Smooth muscle cell (in vitro differentiated cells): ENCODE measurements around the gene ERP44. TPM values are rescaled to one million over a fixed set of nuclear protein-coding genes. Genes with fewer than 3 reads are reported as not detected.

Experiments
- DNase-seq: peaks from one replicate; lab custom pipeline; 2025; ENCODE audit not compliant: unreplicated experiment; lab: John Stamatoyannopoulos, UW
- H2AFZ ChIP-seq: fragments of 200-600 bp; sonication (generic); 2 replicates; pipeline ENCODE4 v1.6.0; 2016; ENCODE audit warnings: antibody characterized with exemption, low read depth, mild to moderate bottlenecking
- H3F3A ChIP-seq: fragments of 200-600 bp; sonication (generic); 2 replicates; pipeline ENCODE4 v1.6.0; 2017; ENCODE audit warnings: antibody characterized with exemption, low read depth
- H3K27ac ChIP-seq: fragments of 200-600 bp; sonication (generic); 2 replicates; pipeline ENCODE4 v1.5.1; 2016; ENCODE audit warnings: low read depth, mild to moderate bottlenecking
- H3K27me3 ChIP-seq: fragments of 200-600 bp; sonication (generic); 2 replicates; pipeline ENCODE4 v1.6.1; 2016; ENCODE audit warnings: low read depth, mild to moderate bottlenecking
- H3K36me3 ChIP-seq: fragments of 200-600 bp; sonication (generic); 2 replicates; pipeline ENCODE4 v1.5.1; 2016; ENCODE audit warnings: low read depth
- H3K4me1 ChIP-seq: fragments of 200-600 bp; sonication (generic); 2 replicates; pipeline ENCODE4 v1.5.1; 2016; ENCODE audit warnings: low read depth
- H3K4me2 ChIP-seq: fragments of 200-600 bp; sonication (generic); 2 replicates; pipeline ENCODE4 v1.6.0; 2016; ENCODE audit warnings: mild to moderate bottlenecking
- H3K4me3 ChIP-seq: fragments of 200-600 bp; sonication (generic); 2 replicates; pipeline ENCODE4 v1.5.1; 2016; ENCODE audit warnings: mild to moderate bottlenecking
- H3K79me2 ChIP-seq: fragments of 200-600 bp; sonication (generic); 2 replicates; pipeline ENCODE4 v1.6.0; 2016; ENCODE audit warnings: low read depth, mild to moderate bottlenecking
- H3K9ac ChIP-seq: fragments of 200-600 bp; sonication (generic); 2 replicates; pipeline ENCODE4 v1.6.0; 2016; ENCODE audit warnings: low read depth
- H3K9me3 ChIP-seq: fragments of 200-600 bp; sonication (generic); replicated peaks from 2 replicates; pipeline ENCODE4 v1.5.1; 2016; ENCODE audit warnings: low read depth
- H4K20me1 ChIP-seq: fragments of 200-600 bp; sonication (generic); 2 replicates; pipeline ENCODE4 v1.6.0; 2016; ENCODE audit warnings: low read depth
- WGBS: methylation state at CpG from one replicate; pipeline ENCODE4 v1.1.7; 2016; ENCODE audit warnings: low lambda C conversion rate; 5-methylcytosine and 5-hydroxymethylcytosine counted together
- polyA plus RNA-seq: library from polyadenylated mRNA; unstranded; fragments of >200 nt; fragmentation: Nextera tagmentation; extraction: Ambion mirVana; gene quantifications from 2 replicates; pipeline ENCODE4 v1.2.1, GENCODE V29; 2016
- total RNA-seq: library from RNA; depleted of rRNA; stranded (reverse); fragments of >200 nt; gene quantifications from 2 replicates; pipeline ENCODE4 v1.2.3, GENCODE V29; 2014
- TF ChIP-seq, protein P1 (sequence below): fragments of 200-600 bp; sonication (generic); IDR thresholded peaks from 2 replicates; pipeline ENCODE4 v1.5.1; 2017; ENCODE audit warnings: borderline replicate concordance, mild to moderate bottlenecking, antibody characterized with exemption; ENCODE audit not compliant: insufficient read depth, poor library complexity, severe bottlenecking

Gene ERP44
- total and polyA plus RNA-seq, 2 experiments from 2014 or later: 32.0 to 38.5 TPM

DNA sequence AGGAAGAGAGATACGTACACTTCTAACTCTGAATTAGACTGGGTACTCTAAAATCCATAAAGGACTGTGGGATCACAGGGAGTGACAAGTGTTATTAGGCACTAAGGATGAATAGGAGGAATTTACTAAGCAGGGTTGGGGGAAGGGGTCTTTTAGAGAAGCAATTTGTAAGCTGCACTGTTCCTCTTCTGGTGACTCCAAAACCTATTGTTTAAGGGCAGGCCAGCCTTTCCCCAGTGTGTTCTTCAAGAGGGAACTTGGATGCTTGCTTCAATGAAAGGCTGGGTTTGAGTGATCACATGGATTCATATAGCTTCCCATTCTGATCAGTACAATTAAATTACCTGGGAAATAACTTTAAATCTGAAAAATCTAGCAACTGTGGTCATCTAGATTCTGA, 120.6 kb downstream of the ERP44 start:
- 88% methylated on average over 1 of the region's 1 CpG for WGBS
- TF ChIP-seq, protein P1, sequence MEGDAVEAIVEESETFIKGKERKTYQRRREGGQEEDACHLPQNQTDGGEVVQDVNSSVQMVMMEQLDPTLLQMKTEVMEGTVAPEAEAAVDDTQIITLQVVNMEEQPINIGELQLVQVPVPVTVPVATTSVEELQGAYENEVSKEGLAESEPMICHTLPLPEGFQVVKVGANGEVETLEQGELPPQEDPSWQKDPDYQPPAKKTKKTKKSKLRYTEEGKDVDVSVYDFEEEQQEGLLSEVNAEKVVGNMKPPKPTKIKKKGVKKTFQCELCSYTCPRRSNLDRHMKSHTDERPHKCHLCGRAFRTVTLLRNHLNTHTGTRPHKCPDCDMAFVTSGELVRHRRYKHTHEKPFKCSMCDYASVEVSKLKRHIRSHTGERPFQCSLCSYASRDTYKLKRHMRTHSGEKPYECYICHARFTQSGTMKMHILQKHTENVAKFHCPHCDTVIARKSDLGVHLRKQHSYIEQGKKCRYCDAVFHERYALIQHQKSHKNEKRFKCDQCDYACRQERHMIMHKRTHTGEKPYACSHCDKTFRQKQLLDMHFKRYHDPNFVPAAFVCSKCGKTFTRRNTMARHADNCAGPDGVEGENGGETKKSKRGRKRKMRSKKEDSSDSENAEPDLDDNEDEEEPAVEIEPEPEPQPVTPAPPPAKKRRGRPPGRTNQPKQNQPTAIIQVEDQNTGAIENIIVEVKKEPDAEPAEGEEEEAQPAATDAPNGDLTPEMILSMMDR: no peak
- Histone ChIP-seq H3K4me1 (peaks cover 14% of the 10 kb centered on the region), H2AFZ (no peak overlapping the region), H3K9ac (no peak overlapping the region), H4K20me1 (no peaks in the 10 kb centered on the region), H3K9me3 (no peaks in the 10 kb centered on the region), H3K36me3 (no peaks in the 10 kb centered on the region), H3K27me3 (no peaks in the 10 kb centered on the region), H3F3A (no peaks in the 10 kb centered on the region), H3K4me2 (no peak overlapping the region), H3K4me3 (no peak overlapping the region), H3K79me2 (no peaks in the 10 kb centered on the region), H3K27ac (no peak overlapping the region)
- no peak for DNase-seq

DNA sequence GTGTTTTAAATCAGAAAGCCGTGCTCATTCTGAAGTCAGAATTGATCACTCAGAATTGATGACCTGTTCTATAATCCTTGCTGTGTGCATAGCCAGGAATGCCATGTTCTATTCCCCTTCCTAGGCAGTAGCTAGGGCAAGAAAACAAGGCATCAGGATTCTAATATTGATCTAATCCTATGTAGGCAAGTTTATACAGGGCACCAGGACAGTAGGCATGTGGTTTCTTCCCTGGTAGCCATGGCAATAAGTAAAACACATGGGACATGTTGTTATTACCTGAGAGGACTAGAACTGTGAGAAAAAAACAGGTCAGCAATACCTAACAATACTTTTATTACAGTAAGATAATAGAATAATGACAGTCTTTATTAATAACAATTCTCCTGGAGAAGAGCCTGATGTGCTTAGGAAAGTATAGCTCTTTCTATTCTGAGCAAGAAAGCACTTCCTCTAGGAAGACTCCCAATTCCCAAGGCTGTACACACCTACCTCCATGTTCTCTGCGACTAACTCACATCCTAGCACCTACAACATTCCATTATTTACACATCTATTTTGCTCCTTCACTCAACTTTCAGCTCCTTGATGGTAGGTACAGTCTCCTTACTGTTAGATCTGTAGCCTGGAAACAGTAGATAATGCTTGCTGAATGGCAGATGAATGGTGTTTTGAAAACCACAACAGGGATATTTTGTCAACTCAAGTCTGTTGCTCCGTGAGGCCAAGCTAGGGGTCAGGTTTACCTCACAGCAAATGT, 121.6 kb downstream of the ERP44 start:
- 91% methylated on average over 3 of the region's 3 CpGs for WGBS
- DNase-seq: no peak
- TF ChIP-seq, protein P1: no peak
- Histone ChIP-seq H3K9ac (no peak overlapping the region), H3K79me2 (no peaks in the 10 kb centered on the region), H3K4me3 (no peak overlapping the region), H3K36me3 (no peaks in the 10 kb centered on the region), H3F3A (no peaks in the 10 kb centered on the region), H3K27me3 (no peaks in the 10 kb centered on the region), H3K27ac (no peak overlapping the region), H3K4me2 (no peak overlapping the region), H3K4me1 (peaks cover 14% of the 10 kb centered on the region), H2AFZ (no peak overlapping the region), H4K20me1 (no peaks in the 10 kb centered on the region), H3K9me3 (no peaks in the 10 kb centered on the region)

DNA sequence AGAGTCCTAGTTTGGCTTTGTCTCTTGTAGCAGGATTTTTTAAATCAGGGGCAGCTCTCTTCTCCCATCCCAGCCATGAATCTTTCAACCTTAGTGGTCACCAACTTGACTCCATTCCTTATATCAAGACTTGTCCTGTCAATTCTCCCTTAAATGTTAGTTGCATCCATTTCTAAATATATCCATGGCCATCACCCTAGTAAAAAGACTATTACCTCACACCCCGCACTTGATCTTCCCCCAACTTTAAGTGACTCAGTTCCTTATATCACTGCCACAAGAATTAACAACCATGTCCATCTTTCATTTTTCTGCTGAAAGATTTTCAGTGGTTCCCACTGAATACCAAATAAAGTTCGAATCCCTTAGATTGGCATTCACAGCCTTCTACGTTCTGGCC, 125.3 kb downstream of the ERP44 start:
- DNase-seq: no peak
- no peaks in the 10 kb centered on the region for H3F3A ChIP-seq

More for the DNA sequence above, 125.3 kb downstream of the ERP44 start:
- no peaks in the 10 kb centered on the region for H3K9me3 ChIP-seq
- H2AFZ ChIP-seq: no peak overlapping the region
- 83% methylated on average over 3 of the region's 3 CpGs for WGBS
- peaks cover 7% of the 10 kb centered on the region for H3K4me1 ChIP-seq
- no peak overlapping the region for H3K4me3 ChIP-seq
- H3K79me2 ChIP-seq: no peaks in the 10 kb centered on the region
- H3K27ac ChIP-seq: no peak overlapping the region
- H3K9ac ChIP-seq: no peak overlapping the region
- no peaks in the 10 kb centered on the region for H3K36me3 ChIP-seq
- no peak overlapping the region for H3K4me2 ChIP-seq
- no peaks in the 10 kb centered on the region for H4K20me1 ChIP-seq
- no peaks in the 10 kb centered on the region for H3K27me3 ChIP-seq
- TF ChIP-seq, protein P1: no peak
